Memory B cell (primary cell): ENCODE measurements around the gene CKAP2.
A peak's percentile ranks its signal among the peaks of the same experiment; 100 is the strongest.
"Not testable (repeated sequence)": the region's sequence is repeated elsewhere in the genome, so short reads cannot be mapped to it uniquely, and the experiment has no call there.

Experiments used
- ATAC-seq: fragments of 150-1000 bp; cut with Tn5 transposase; 2 replicates; pipeline ENCODE4 v1.10.0; 2021; ENCODE audit warnings: low read depth, mild to moderate bottlenecking, moderate library complexity
- DNase-seq, 2 donors: peaks; one replicate each; pipeline ENCODE4 v3.0.0; 2022; ENCODE audit warnings: low spot score in 2 of 2
- H3K27ac Mint-ChIP-seq: one replicate; pipeline ENCODE4 v1.8.0; 2022; ENCODE audit warnings: mild to moderate bottlenecking, moderate library complexity, mixed read lengths
- H3K27me3 Mint-ChIP-seq: one replicate; pipeline ENCODE4 v1.8.0; 2022; ENCODE audit warnings: mixed read lengths
- H3K36me3 Mint-ChIP-seq: one replicate; pipeline ENCODE4 v1.8.0; 2022; ENCODE audit warnings: mild to moderate bottlenecking, mixed read lengths
- H3K4me1 Mint-ChIP-seq: one replicate; pipeline ENCODE4 v1.8.0; 2022; ENCODE audit warnings: mixed read lengths
- H3K4me3 Mint-ChIP-seq: one replicate; pipeline ENCODE4 v1.8.0; 2022; ENCODE audit warnings: mild to moderate bottlenecking, moderate library complexity, mixed read lengths
- H3K9me3 Mint-ChIP-seq: one replicate; pipeline ENCODE4 v1.8.0; 2022; ENCODE audit warnings: mixed read lengths

The CKAP2 gene

GRCh38 chr13:52446265-52446664 is 9.0 kb upstream of the CKAP2 start:
- DNase-seq (no peak), ATAC-seq (no peak)
- no peak overlapping the region for H3K27ac Mint-ChIP-seq
- peaks cover 22% of the 10 kb centered on the region for H3K4me1 Mint-ChIP-seq
- no peaks in the 10 kb centered on the region for H3K9me3 Mint-ChIP-seq
- H3K27me3 Mint-ChIP-seq, result no peaks in the 10 kb centered on the region
- H3K36me3 Mint-ChIP-seq, result peaks cover 4% of the 10 kb centered on the region
- H3K4me3 Mint-ChIP-seq, result no peak overlapping the region

GRCh38 chr13:52447354-52447753 is 7.9 kb upstream of the CKAP2 start:
- no peak overlapping the region for H3K27ac Mint-ChIP-seq
- H3K9me3 Mint-ChIP-seq, result no peaks in the 10 kb centered on the region
- DNase-seq, result no peak
- no peak overlapping the region for H3K4me3 Mint-ChIP-seq
- peaks cover 4% of the 10 kb centered on the region for H3K36me3 Mint-ChIP-seq
- peaks cover 22% of the 10 kb centered on the region for H3K4me1 Mint-ChIP-seq
- H3K27me3 Mint-ChIP-seq, result no peaks in the 10 kb centered on the region
- ATAC-seq, result no peak

- DNase-seq, result no peak
- no peak for ATAC-seq
- no peak overlapping the region for H3K4me3 Mint-ChIP-seq
- H3K9me3 Mint-ChIP-seq, result no peaks in the 10 kb centered on the region
- H3K4me1 Mint-ChIP-seq, result peaks cover 18% of the 10 kb centered on the region
- H3K27me3 Mint-ChIP-seq, result no peaks in the 10 kb centered on the region
- peaks cover 4% of the 10 kb centered on the region for H3K36me3 Mint-ChIP-seq
- no peak overlapping the region for H3K27ac Mint-ChIP-seq
These were observed 7.3 kb upstream of the CKAP2 start for GRCh38 chr13:52447815-52448552.

GRCh38 chr13:52449331-52450011 is 5.8 kb upstream of the CKAP2 start:
- no peak for ATAC-seq
- Mint-ChIP-seq H3K4me3 (peak overlapping the region; percentile 97), H3K4me1 (peaks cover 25% of the 10 kb centered on the region), H3K27me3 (no peaks in the 10 kb centered on the region), H3K9me3 (no peaks in the 10 kb centered on the region), H3K36me3 (peaks cover 1% of the 10 kb centered on the region), H3K27ac (peak overlapping the region; percentile 93)
- DNase-seq, result no peak

- peak within 1 kb of the TSS; percentile 93 for H3K27ac Mint-ChIP-seq
- peaks cover 1% of the 10 kb centered on the region for H3K36me3 Mint-ChIP-seq
- peak within 1 kb of the TSS; percentile 97 for H3K4me3 Mint-ChIP-seq
- H3K9me3 Mint-ChIP-seq, result no peaks in the 10 kb centered on the region
- peak; percentile 64 for ATAC-seq
- H3K4me1 Mint-ChIP-seq, result peaks cover 29% of the 10 kb centered on the region
- H3K27me3 Mint-ChIP-seq, result no peaks in the 10 kb centered on the region
- DNase-seq, result peak; percentile 97 to 98
These were observed 5.1 kb upstream of the CKAP2 start, which contains the start of gene VPS36 for GRCh38 chr13:52450012-52450792. Gene VPS36 (minus strand): TSS chr13:52450634. CDS start chr13:52450594, 40 bp downstream.

- no peaks in the 10 kb centered on the region for H3K9me3 Mint-ChIP-seq
- H3K4me1 Mint-ChIP-seq, result peaks cover 29% of the 10 kb centered on the region
- ATAC-seq (no peak), DNase-seq (no peak)
- peak overlapping the region; percentile 93 for H3K27ac Mint-ChIP-seq
- H3K4me3 Mint-ChIP-seq, result peak overlapping the region; percentile 79
- H3K36me3 Mint-ChIP-seq, result peaks cover 1% of the 10 kb centered on the region
- no peaks in the 10 kb centered on the region for H3K27me3 Mint-ChIP-seq
These were observed 4.5 kb upstream of the CKAP2 start for GRCh38 chr13:52450793-52451116.

- Mint-ChIP-seq H3K9me3 (no peaks in the 10 kb centered on the region), H3K27me3 (no peaks in the 10 kb centered on the region), H3K4me3 (peak overlapping the region; percentile 79), H3K27ac (peak overlapping the region; percentile 93), H3K36me3 (peaks cover 1% of the 10 kb centered on the region), H3K4me1 (peaks cover 33% of the 10 kb centered on the region)
- no peak for DNase-seq
- no peak for ATAC-seq
These were observed 4.0 kb upstream of the CKAP2 start for GRCh38 chr13:52451135-52451804.

- Mint-ChIP-seq H3K27me3 (no peaks in the 10 kb centered on the region), H3K36me3 (peaks cover 1% of the 10 kb centered on the region), H3K9me3 (no peaks in the 10 kb centered on the region), H3K4me3 (no peak overlapping the region), H3K4me1 (peaks cover 35% of the 10 kb centered on the region), H3K27ac (no peak overlapping the region)
- DNase-seq (no peak), ATAC-seq (no peak)
These were observed 2.8 kb upstream of the CKAP2 start for GRCh38 chr13:52452470-52452869.

GRCh38 chr13:52454459-52454819 is 839 bp upstream of the CKAP2 start:
- peak; percentile 19 to 42 for DNase-seq
- Mint-ChIP-seq H3K27me3 (no peaks in the 10 kb centered on the region), H3K4me3 (peak overlapping the region; percentile 98), H3K27ac (peak overlapping the region; percentile 98), H3K9me3 (no peaks in the 10 kb centered on the region), H3K4me1 (peaks cover 29% of the 10 kb centered on the region), H3K36me3 (peaks cover 3% of the 10 kb centered on the region)
- peak; percentile 23 for ATAC-seq

GRCh38 chr13:52455677-52456041 is 381 bp downstream of the CKAP2 start:
- DNase-seq, result peak; percentile 68 to 74
- H3K4me3 Mint-ChIP-seq, result peak overlapping the region; percentile 98
- H3K27me3 Mint-ChIP-seq, result no peaks in the 10 kb centered on the region
- H3K4me1 Mint-ChIP-seq, result peaks cover 26% of the 10 kb centered on the region
- peaks cover 3% of the 10 kb centered on the region for H3K36me3 Mint-ChIP-seq
- peak; percentile 50 for ATAC-seq
- H3K27ac Mint-ChIP-seq, result peak overlapping the region; percentile 98
- no peaks in the 10 kb centered on the region for H3K9me3 Mint-ChIP-seq

GRCh38 chr13:52459668-52460067 is 4.4 kb downstream of the CKAP2 start:
- DNase-seq (no peak), ATAC-seq (no peak)
- Mint-ChIP-seq H3K9me3 (no peaks in the 10 kb centered on the region), H3K4me1 (peaks cover 17% of the 10 kb centered on the region), H3K27ac (no peak overlapping the region), H3K27me3 (no peaks in the 10 kb centered on the region), H3K4me3 (no peak overlapping the region), H3K36me3 (peaks cover 16% of the 10 kb centered on the region)

- Mint-ChIP-seq H3K36me3 (peaks cover 18% of the 10 kb centered on the region), H3K9me3 (no peaks in the 10 kb centered on the region), H3K27me3 (no peaks in the 10 kb centered on the region), H3K4me3 (no peak overlapping the region), H3K27ac (no peak overlapping the region), H3K4me1 (peaks cover 11% of the 10 kb centered on the region)
- DNase-seq (no peak), ATAC-seq (no peak)
These were observed 6.0 kb downstream of the CKAP2 start for GRCh38 chr13:52461265-52461664.

- Mint-ChIP-seq H3K27ac (no peak overlapping the region), H3K36me3 (peaks cover 28% of the 10 kb centered on the region), H3K4me3 (no peak overlapping the region), H3K27me3 (no peaks in the 10 kb centered on the region), H3K4me1 (peaks cover 10% of the 10 kb centered on the region), H3K9me3 (no peaks in the 10 kb centered on the region)
- no peak for DNase-seq
- ATAC-seq, result no peak
These were observed 8.2 kb downstream of the CKAP2 start for GRCh38 chr13:52463526-52463925.

GRCh38 chr13:52468487-52468886 is 13.2 kb downstream of the CKAP2 start:
- H3K4me3 Mint-ChIP-seq, H3K4me1 Mint-ChIP-seq, DNase-seq, H3K9me3 Mint-ChIP-seq, ATAC-seq, H3K27ac Mint-ChIP-seq, H3K27me3 Mint-ChIP-seq: not testable (repeated sequence)
- peaks cover 37% of the 10 kb centered on the region for H3K36me3 Mint-ChIP-seq
